SHP77 treated with DMSO at 0.1 percent for 48 hours (cell line): ENCODE results near the gene LCE6A.

Source experiments
- DNase-seq: peaks from one replicate; lab custom pipeline; 2025; lab: John Stamatoyannopoulos, UW

Gene LCE6A

GRCh38 chr1:152876827-152877226 is 34.2 kb downstream of the LCE6A start:
- DNase-seq, result no peak

- DNase-seq, result no peak
Measured at GRCh38 chr1:152878042-152878441, 35.4 kb downstream of the LCE6A start, which contains the start of gene SMCP. TSS of gene SMCP (plus strand) at chr1:152878322. CDS start at chr1:152884423, 6,101 bp downstream.

GRCh38 chr1:152879559-152880198 is 37.0 kb downstream of the LCE6A start:
- no peak for DNase-seq

GRCh38 chr1:152880316-152880715 is 37.7 kb downstream of the LCE6A start:
- no peak for DNase-seq

GRCh38 chr1:152880907-152881306 is 38.3 kb downstream of the LCE6A start:
- no peak for DNase-seq

- DNase-seq, result no peak
Measured at GRCh38 chr1:152884085-152884484, 41.4 kb downstream of the LCE6A start.

- no peak for DNase-seq
Measured at GRCh38 chr1:152884506-152884905, 41.9 kb downstream of the LCE6A start.

GRCh38 chr1:152884966-152885624 is 42.4 kb downstream of the LCE6A start:
- DNase-seq, result no peak

GRCh38 chr1:152886085-152886484 is 43.4 kb downstream of the LCE6A start:
- no peak for DNase-seq

GRCh38 chr1:152886758-152887409 is 44.2 kb downstream of the LCE6A start:
- DNase-seq, result no peak

GRCh38 chr1:152888126-152888525 is 45.5 kb downstream of the LCE6A start:
- DNase-seq, result no peak
